ENCODE data around the gene XRCC4. TPM values are rescaled to one million over a fixed set of nuclear protein-coding genes. Genes with fewer than 3 reads are reported as not detected.

Gene XRCC4
- total RNA-seq, 1 donor from 2014 or later: 5.9 TPM

DNA sequence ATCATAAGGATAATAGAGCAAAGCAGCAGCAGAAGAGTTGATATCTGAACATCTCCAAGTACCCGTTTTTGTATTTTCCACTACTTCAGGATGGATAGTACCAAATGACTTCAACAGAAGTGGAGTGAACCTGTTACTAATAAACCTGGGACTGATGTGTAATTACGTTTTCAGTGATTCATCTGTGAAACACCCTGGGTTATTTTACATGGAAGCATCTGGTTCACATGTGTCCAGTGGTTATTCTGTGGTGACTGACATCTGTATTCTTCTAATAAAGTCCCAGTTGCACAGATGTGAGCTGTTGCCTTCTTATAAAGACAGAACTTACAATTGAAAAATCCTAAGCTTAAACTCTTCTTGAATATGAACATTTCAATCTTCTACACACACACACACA is 254.5 kb downstream of the XRCC4 start:
- Histone ChIP-seq H3K4me1 (no peaks in the 10 kb centered on the region), H3K27me3 (no peaks in the 10 kb centered on the region), H3K27ac (no peak overlapping the region), H3K9me3 (no peaks in the 10 kb centered on the region), H3K4me3 (no peak overlapping the region), H3K36me3 (no peaks in the 10 kb centered on the region)
- TF ChIP-seq, protein P1, sequence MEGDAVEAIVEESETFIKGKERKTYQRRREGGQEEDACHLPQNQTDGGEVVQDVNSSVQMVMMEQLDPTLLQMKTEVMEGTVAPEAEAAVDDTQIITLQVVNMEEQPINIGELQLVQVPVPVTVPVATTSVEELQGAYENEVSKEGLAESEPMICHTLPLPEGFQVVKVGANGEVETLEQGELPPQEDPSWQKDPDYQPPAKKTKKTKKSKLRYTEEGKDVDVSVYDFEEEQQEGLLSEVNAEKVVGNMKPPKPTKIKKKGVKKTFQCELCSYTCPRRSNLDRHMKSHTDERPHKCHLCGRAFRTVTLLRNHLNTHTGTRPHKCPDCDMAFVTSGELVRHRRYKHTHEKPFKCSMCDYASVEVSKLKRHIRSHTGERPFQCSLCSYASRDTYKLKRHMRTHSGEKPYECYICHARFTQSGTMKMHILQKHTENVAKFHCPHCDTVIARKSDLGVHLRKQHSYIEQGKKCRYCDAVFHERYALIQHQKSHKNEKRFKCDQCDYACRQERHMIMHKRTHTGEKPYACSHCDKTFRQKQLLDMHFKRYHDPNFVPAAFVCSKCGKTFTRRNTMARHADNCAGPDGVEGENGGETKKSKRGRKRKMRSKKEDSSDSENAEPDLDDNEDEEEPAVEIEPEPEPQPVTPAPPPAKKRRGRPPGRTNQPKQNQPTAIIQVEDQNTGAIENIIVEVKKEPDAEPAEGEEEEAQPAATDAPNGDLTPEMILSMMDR (IDR thresholded peaks at IDR 0.05): no peak
- ATAC-seq: no peak
- DNase-seq: no peak
- intact Hi-C loops (cut with DNase I): no loop called here

DNA sequence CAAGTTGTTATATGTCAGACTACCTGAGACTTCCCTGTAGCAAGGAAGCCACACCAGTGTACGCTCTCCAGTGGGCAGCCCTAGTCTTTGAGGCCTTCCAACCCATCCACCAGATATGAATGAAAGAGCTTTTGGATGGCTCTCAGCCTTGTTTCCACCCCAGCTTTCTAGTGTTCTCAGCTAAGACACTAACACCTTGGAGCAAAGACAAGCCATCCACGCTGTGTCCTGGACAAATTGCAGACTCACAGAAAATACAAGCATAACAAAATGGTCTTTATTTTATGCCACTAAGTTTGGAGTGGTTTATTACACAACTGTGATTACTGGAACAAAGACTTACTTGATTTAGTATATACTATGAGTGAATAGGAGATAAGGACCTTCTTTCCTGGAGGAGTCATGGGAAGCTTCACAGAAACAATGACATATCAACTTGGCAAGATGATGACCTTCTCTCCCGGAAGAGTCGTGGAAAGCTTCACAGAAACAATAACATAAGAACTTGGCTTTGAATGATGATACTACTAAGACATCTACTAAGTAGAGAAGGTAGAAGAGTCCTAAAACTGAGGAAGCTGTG is 260.2 kb downstream of the XRCC4 start:
- Histone ChIP-seq H3K27ac (no peak overlapping the region), H3K36me3 (no peaks in the 10 kb centered on the region), H3K4me3 (no peak overlapping the region), H3K9me3 (no peaks in the 10 kb centered on the region), H3K27me3 (no peaks in the 10 kb centered on the region), H3K4me1 (no peaks in the 10 kb centered on the region)
- DNase-seq (no peak), ATAC-seq (no peak)
- intact Hi-C loops (cut with DNase I): no loop called here
- TF ChIP-seq, protein P1 (IDR thresholded peaks at IDR 0.05): no peak

DNA sequence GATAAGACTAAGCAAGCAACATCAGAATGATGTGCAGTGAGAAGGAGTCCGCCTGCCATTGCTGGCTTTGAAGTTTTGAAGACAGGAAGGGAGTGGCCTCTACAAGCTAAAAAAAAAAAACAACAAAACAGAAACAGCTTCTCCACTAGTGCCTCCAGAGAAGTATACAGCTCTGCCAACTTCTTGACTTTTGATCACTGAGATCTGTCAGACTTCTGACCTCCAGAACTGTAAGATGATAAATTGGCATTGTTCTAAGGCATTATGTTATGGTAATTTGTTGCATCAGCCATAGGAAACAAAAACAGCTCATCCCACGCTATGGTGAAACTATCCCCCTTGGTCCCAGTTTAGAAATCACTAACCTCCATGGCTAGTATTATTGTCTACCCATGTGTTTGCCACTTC is 263.2 kb downstream of the XRCC4 start:
- Histone ChIP-seq H3K36me3 (no peaks in the 10 kb centered on the region), H3K9me3 (no peaks in the 10 kb centered on the region), H3K4me3 (no peak overlapping the region), H3K27me3 (no peaks in the 10 kb centered on the region), H3K4me1 (no peaks in the 10 kb centered on the region), H3K27ac (no peak overlapping the region)
- ATAC-seq (peak; percentile 60), DNase-seq (no peak)
- TF ChIP-seq, protein P1 (IDR thresholded peaks at IDR 0.05): no peak
- intact Hi-C loops (cut with DNase I): no loop called here

DNA sequence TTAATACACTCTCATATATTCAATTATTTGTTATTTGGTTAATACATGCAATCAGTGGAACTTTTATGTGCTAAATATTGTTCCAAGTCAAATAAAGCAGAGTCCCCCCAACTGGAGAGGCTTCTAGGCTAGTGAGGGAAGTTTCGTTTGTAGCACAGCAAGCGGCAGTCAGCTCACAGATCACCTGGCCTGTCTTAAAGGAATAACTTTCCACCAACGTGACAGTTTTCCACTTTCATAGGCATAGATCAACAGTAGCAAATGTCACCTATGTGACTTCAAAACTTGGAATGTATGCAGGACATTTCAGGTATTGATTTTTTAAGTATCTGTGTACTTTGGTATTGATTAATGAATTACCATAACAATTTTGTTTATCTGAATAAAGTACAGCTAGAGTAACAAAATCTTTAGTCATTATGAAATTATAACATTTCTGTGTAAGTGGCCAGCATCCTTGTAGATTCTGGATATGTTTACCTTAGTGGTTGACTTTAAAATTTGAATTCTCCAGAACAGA is 264.5 kb downstream of the XRCC4 start:
- peaks cover under 1% of the 10 kb centered on the region for H3K9me3 ChIP-seq
- no peaks in the 10 kb centered on the region for H3K27me3 ChIP-seq
- H3K36me3 ChIP-seq: no peaks in the 10 kb centered on the region
- ATAC-seq: no peak
- no peak for DNase-seq
- intact Hi-C loops (cut with DNase I): no loop called here
- no peaks in the 10 kb centered on the region for H3K4me1 ChIP-seq
- H3K27ac ChIP-seq: no peak overlapping the region
- H3K4me3 ChIP-seq: no peak overlapping the region
- TF ChIP-seq, protein P1 (IDR thresholded peaks at IDR 0.05): no peak

DNA sequence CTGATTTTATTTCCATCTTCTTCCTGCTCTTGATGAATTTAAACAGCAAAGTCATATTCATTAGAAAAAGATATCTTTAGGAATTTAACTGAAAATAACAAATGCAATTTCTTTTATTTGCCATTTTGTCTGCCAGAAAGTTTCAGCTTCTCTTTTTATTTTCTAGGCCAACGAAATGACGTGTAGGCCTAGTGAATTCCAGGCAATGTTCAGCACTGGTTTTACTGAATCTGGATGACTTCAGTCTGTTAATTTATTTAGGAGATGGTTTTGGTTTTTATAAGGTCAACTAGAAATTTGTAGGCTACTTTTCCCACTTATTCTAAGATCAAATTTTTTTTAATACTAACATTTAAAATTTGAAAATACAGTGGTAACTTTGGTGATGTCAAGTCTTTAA is 265.1 kb downstream of the XRCC4 start:
- DNase-seq: no peak
- no peak overlapping the region for H3K4me3 ChIP-seq
- no peak overlapping the region for H3K27ac ChIP-seq
- no peaks in the 10 kb centered on the region for H3K27me3 ChIP-seq
- no peaks in the 10 kb centered on the region for H3K36me3 ChIP-seq
- ATAC-seq: no peak
- intact Hi-C loops (cut with DNase I): no loop called here
- H3K4me1 ChIP-seq: no peaks in the 10 kb centered on the region
- peaks cover 4% of the 10 kb centered on the region for H3K9me3 ChIP-seq
- TF ChIP-seq, protein P1 (IDR thresholded peaks at IDR 0.05): no peak

DNA sequence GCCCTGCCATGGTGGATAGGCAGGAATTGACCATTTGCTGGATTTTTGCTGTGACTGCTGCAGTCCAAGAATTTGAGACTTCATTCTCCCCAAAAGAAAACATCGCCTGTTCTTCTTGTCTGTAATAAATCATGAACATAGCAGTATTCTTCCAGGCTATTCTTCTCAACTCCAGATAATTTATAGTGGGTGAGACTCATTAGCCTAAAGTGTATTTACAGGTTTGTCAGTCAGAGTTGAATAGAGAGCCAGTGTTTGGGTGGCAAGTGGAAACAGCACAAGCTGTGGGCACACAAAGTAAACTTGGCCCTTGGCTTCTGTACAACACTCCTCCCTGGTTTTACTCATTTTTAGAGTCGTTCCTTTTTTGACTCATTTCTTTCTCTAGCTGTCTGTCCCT is 266.0 kb downstream of the XRCC4 start:
- Histone ChIP-seq H3K9me3 (peaks cover 4% of the 10 kb centered on the region), H3K36me3 (no peaks in the 10 kb centered on the region), H3K27ac (no peak overlapping the region), H3K4me3 (no peak overlapping the region), H3K4me1 (no peaks in the 10 kb centered on the region), H3K27me3 (no peaks in the 10 kb centered on the region)
- ATAC-seq (no peak), DNase-seq (no peak)
- intact Hi-C loops (cut with DNase I): no loop called here
- TF ChIP-seq, protein P1 (IDR thresholded peaks at IDR 0.05): no peak
